Neural progenitor cell (in vitro differentiated cells): ENCODE data around the gene PRDM11.

Source experiments
- EZH2phosphoT487 ChIP-seq: fragments of 200-600 bp; sonication (generic); IDR thresholded peaks from 2 replicates; pipeline ENCODE4 v1.6.1; 2017; ENCODE audit warnings: antibody characterized with exemption
- TF ChIP-seq, protein P1 (sequence below): fragments of 200-600 bp; sonication (generic); IDR thresholded peaks from 2 replicates; pipeline ENCODE4 v1.5.1; 2017; ENCODE audit warnings: antibody characterized with exemption, mild to moderate bottlenecking

DNA sequence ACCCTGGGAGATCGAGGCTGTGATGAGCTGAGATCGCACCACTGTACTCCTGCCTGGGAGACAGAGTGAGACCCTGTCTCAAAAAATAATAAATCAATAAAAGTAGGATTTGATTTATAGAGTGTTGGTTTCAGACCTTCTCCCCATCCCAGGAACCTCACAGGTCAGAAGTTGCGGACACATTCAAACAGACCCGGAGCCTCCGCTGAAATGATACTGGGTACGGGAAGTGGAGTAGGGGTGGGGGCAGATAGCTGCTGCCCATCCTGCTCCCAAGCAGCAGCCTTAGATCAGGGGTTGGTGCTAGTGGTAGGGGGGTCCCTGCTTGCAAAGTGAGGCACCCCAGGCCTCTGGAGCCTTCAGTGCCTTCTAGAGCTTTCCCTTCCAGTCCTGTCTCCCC lies 7.8 kb downstream of the PRDM11 start:
- TF ChIP-seq, protein P1, sequence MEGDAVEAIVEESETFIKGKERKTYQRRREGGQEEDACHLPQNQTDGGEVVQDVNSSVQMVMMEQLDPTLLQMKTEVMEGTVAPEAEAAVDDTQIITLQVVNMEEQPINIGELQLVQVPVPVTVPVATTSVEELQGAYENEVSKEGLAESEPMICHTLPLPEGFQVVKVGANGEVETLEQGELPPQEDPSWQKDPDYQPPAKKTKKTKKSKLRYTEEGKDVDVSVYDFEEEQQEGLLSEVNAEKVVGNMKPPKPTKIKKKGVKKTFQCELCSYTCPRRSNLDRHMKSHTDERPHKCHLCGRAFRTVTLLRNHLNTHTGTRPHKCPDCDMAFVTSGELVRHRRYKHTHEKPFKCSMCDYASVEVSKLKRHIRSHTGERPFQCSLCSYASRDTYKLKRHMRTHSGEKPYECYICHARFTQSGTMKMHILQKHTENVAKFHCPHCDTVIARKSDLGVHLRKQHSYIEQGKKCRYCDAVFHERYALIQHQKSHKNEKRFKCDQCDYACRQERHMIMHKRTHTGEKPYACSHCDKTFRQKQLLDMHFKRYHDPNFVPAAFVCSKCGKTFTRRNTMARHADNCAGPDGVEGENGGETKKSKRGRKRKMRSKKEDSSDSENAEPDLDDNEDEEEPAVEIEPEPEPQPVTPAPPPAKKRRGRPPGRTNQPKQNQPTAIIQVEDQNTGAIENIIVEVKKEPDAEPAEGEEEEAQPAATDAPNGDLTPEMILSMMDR = no peak
- TF ChIP-seq EZH2phosphoT487 = no peak
